ENCODE data around the gene SLC28A1.
A peak's percentile ranks its signal among the peaks of the same experiment; 100 is the strongest.

The SLC28A1 gene

GRCh38 chr15:84991014-84991712 lies 106.7 kb downstream of the SLC28A1 start:
- DNase-seq (ENCODE audit: low read depth in 2 of 2, low spot score in 1 of 2): no peak

DNA sequence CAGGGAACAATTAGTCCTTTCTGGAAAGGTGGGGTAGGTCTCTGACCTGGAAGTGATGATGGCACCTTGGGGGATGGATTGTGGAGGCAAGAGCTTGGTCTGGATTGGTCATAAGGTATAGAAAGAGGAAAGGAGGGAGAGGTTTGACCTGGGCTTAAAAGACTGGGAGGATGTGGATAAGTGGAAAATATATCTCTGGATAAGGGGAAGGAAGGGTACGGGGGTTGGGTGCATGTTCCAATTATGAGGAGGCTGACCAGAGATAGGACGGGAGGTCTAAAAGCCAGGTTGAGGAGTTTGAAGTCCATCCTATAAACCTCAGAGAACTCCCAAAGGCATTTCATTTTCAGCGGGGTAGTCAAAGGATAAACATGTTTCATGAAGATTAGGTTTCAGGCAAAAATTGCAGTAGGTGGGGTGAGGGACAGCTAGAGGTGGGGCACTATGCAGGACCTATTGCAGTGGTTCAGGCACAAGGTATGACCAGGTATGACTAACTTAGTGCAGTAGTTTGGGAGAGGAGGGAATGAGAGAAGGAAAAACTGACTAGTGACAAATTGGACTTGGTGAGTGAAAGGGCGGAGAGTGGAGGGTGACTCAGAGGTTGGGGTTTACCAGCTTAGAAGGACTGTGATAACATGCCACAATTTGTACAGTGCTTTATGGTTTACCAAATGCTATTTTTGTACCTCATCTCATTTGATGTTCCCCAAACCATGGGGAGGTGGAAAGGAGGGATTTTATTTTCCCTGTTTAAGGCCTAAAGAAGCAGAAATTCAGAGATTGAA lies 107.9 kb downstream of the SLC28A1 start:
- peak in 1 of 2 donors; percentile 19 for DNase-seq (ENCODE audit: low read depth in 2 of 2, low spot score in 1 of 2)
